ENCODE measurements around the gene RAD51B. TPM values are rescaled to one million over a fixed set of nuclear protein-coding genes. Genes with fewer than 3 reads are reported as not detected.
"Not testable (repeated sequence)": the region's sequence is repeated elsewhere in the genome, so short reads cannot be mapped to it uniquely, and the experiment has no call there.

RAD51B gene
- total RNA-seq, 6 donors from 2014 or later = 10.6 to 63.9 (median 18.4) TPM

DNA sequence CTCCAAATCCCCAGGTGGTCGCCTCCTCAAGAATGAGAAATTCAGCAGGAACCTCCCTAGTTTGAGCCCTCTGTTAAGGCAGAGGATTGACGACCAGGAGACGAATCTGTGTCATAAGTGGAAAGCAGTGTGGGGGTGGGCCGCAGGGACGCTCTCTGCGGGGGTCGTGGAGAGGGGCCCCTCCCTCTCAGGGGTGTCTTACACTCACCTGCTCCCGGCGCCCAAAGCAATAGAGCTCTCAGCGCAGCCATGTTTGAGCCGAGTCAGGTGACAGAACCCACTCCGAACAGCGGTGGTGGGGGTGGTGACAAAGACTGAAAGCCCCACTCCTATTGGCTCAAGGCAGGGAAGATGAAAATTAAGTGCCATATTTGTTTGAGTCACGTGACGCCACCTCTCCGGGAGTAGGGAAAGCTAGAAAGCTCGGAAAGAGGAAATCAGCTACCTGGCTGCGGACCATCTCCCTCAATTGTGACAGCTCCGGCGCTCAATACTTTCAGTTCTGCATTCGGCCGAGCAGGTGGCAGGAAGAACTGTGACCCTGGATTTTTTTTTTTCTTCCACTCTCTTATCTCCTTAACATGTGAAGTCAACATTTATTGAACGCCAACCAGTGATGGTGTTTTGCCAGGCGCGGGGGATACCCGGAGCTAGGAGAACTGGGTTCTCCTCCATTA is 3.1 kb upstream of the RAD51B start, which contains the start of gene ZFYVE26:
TSS of gene ZFYVE26 (minus strand) at position 265 of the 677 bp plus-strand sequence. CDS start 627 bp downstream, outside the sequence.
- TF ChIP-seq, protein P1, sequence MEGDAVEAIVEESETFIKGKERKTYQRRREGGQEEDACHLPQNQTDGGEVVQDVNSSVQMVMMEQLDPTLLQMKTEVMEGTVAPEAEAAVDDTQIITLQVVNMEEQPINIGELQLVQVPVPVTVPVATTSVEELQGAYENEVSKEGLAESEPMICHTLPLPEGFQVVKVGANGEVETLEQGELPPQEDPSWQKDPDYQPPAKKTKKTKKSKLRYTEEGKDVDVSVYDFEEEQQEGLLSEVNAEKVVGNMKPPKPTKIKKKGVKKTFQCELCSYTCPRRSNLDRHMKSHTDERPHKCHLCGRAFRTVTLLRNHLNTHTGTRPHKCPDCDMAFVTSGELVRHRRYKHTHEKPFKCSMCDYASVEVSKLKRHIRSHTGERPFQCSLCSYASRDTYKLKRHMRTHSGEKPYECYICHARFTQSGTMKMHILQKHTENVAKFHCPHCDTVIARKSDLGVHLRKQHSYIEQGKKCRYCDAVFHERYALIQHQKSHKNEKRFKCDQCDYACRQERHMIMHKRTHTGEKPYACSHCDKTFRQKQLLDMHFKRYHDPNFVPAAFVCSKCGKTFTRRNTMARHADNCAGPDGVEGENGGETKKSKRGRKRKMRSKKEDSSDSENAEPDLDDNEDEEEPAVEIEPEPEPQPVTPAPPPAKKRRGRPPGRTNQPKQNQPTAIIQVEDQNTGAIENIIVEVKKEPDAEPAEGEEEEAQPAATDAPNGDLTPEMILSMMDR (IDR thresholded peaks at IDR 0.05) = no peak
- TF ChIP-seq POLR2A (IDR thresholded peaks at IDR 0.05) = peak in 2 of 4 donors; percentile 66 to 76
- TF ChIP-seq EP300 (IDR thresholded peaks at IDR 0.05) = peak in 1 of 4 donors; percentile 11
- TF ChIP-seq POLR2AphosphoS5 (IDR thresholded peaks at IDR 0.05) = peak; percentile 73 to 84
- H3K4me1 ChIP-seq = peaks cover 29 to 57% (median 32%) of the 10 kb centered on the region in 4 donors
- 0% methylated on average over 19 to 26 of the region's 26 CpGs for WGBS, 2 donors
- H3K27me3 ChIP-seq = no peaks in the 10 kb centered on the region
- peak within 1 kb of the TSS; percentile 65 to 94 (median 76) for H3K4me3 ChIP-seq
- H3K36me3 ChIP-seq = peaks cover 0 to 26% (median 4%) of the 10 kb centered on the region in 4 donors
- ATAC-seq (ENCODE audit: low FRiP score in 2 of 2) = peak; percentile 94 to 97
- H3K9me3 ChIP-seq = no peaks in the 10 kb centered on the region
- H3K27ac ChIP-seq = peak within 1 kb of the TSS; percentile 83 to 88 (median 86)
- peak; percentile 72 to 96 for DNase-seq

DNA sequence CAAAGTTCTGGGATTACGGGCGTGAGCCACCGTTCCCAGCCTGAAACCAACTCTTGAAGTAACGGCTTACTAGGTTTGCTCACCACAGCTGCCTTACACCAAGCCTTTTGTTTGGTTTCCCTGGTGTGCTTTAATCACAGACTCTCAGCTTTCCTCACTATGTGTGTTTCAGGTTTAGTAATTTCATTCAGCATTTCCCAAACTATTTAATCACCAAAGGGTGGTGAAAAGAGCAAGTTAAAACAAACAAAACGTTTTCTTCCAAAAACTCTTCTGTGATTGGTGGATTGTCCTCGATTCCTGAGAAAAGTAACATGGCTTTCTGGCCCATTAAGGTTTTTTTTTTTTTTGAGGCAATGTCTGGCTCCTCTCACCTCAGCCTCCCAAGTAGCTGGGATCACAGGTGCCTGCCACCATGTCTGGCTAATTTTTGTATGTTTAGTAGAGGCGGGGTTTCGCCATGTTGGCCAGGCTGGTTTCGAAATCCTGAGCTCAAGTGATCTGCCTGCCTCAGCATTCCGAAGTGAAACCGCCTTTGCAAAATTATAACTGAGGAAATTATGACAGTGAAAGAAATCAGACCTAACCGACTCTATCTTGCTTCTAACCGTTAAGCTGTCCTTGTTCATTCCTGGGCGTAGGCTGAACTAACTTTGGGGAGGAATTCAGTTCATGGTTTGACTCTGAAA is 1.7 kb upstream of the RAD51B start:
- H3K27me3 ChIP-seq = no peaks in the 10 kb centered on the region
- no peak overlapping the region for H3K4me3 ChIP-seq
- H3K4me1 ChIP-seq = peaks cover 27 to 52% (median 32%) of the 10 kb centered on the region in 4 donors
- H3K36me3 ChIP-seq = peaks cover 0 to 14% (median 4%) of the 10 kb centered on the region in 4 donors
- no peaks in the 10 kb centered on the region for H3K9me3 ChIP-seq
- no peak for TF ChIP-seq POLR2A (IDR thresholded peaks at IDR 0.05)
- TF ChIP-seq EP300 (IDR thresholded peaks at IDR 0.05) = no peak
- no peak for TF ChIP-seq POLR2AphosphoS5 (IDR thresholded peaks at IDR 0.05)
- TF ChIP-seq, protein P1 (IDR thresholded peaks at IDR 0.05) = no peak
- WGBS, 2 donors = 73 to 86% methylated on average over 14 of the region's 14 CpGs
- H3K27ac ChIP-seq = peak overlapping the region in 1 of 4 donors; percentile 88
- ATAC-seq (ENCODE audit: low FRiP score in 2 of 2) (no peak), DNase-seq (peak in 1 of 2 donors; percentile 41)

DNA sequence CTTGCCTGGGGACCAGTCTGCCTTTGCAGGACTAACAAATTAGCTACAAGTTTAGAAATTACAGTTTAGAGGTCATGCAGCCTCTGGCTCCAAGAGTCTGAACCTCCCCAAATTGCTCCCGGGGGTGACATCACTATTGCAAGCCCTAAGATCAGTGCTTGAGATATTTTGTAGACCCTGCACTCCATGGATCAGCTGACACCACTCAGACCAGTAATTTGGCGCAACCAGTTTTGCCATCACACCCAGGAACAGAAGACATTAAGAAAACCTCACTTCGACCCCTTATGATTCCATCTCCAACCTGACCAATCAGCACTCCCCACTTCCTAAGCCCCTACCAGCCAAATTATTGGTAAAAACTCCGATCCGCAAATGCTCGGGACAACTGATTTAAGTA is 1.1 kb upstream of the RAD51B start:
- not testable (repeated sequence) for H3K9me3 ChIP-seq; H3K4me3 ChIP-seq; ATAC-seq (ENCODE audit: low FRiP score in 2 of 2); H3K27me3 ChIP-seq; H3K36me3 ChIP-seq; DNase-seq
- peak overlapping the region in 1 of 4 donors; percentile 88 for H3K27ac ChIP-seq
- peaks cover 27 to 52% (median 32%) of the 10 kb centered on the region in 4 donors for H3K4me1 ChIP-seq
- WGBS, 2 donors = 90 to 91% methylated on average over 6 of the region's 6 CpGs

DNA sequence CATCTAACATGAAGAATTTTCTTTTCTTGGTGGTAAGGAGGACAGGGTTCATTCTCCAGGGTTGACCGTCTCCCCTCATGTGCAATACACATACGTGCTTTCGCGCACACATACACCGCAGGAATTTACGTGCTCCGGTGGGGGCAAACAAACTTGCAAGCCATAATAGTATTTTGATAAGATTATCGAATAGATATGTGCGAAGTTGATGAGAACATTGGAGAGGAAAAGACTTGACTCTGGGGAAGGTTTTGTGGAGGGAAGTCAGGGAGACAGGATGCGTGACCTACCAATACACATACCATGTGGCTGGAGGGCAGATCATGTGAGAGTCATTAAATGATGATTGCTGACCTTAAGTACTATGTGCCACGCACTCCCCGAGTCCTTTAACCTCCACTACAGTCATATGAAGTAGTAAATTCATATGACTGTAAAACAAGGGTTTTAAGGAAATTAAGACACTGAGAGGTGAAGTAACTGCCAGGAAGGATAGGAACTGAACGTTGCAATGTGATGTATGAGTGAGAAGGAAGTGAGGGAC is 921 bp downstream of the RAD51B start:
- ATAC-seq (ENCODE audit: low FRiP score in 2 of 2) = peak in 1 of 2 donors; percentile 25
- peak in 1 of 2 donors; percentile 37 for TF ChIP-seq POLR2AphosphoS5 (IDR thresholded peaks at IDR 0.05)
- TF ChIP-seq EP300 (IDR thresholded peaks at IDR 0.05) = peak in 1 of 4 donors; percentile 24
- TF ChIP-seq, protein P1 (IDR thresholded peaks at IDR 0.05) = no peak
- peak in 1 of 4 donors; percentile 12 for TF ChIP-seq POLR2A (IDR thresholded peaks at IDR 0.05)
- Histone ChIP-seq H3K36me3 (no peaks in the 10 kb centered on the region), H3K27ac (peak overlapping the region in 3 of 4 donors; percentile 58 to 88 (median 69)), H3K4me3 (peak overlapping the region in 3 of 4 donors; percentile 69 to 74 (median 71)), H3K9me3 (no peaks in the 10 kb centered on the region), H3K27me3 (no peaks in the 10 kb centered on the region), H3K4me1 (peaks cover 14 to 36% (median 22%) of the 10 kb centered on the region in 4 donors)
- WGBS, 2 donors = 23 to 32% methylated on average over 13 of the region's 13 CpGs
- DNase-seq = peak in 1 of 2 donors; percentile 52

DNA sequence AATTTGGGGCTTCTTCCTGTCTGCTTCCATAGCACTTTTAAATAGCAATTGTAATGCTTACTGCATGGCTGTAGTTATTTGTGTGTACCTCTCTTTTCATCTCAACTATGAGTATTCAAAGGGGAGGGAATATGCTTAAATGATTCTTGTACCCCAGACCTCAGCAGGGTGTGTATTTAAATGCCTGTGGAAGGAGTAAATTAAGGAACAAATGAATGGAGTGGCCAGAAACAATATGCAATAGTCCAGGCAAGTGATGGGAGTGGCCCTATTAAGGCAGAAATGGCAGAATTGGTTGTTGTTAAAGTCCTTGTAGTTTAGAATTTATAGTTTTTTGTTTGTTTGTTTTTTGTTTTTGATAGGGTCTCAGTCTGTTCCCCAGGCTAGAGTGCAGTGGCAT is 1.5 kb downstream of the RAD51B start:
- Histone ChIP-seq H3K4me1 (peaks cover 10 to 30% (median 19%) of the 10 kb centered on the region in 4 donors), H3K27ac (no peak overlapping the region), H3K36me3 (no peaks in the 10 kb centered on the region), H3K9me3 (no peaks in the 10 kb centered on the region), H3K4me3 (no peak overlapping the region), H3K27me3 (no peaks in the 10 kb centered on the region)
- ATAC-seq (ENCODE audit: low FRiP score in 2 of 2) = no peak
- TF ChIP-seq POLR2A (IDR thresholded peaks at IDR 0.05) (no peak), POLR2AphosphoS5 (IDR thresholded peaks at IDR 0.05) (no peak), EP300 (IDR thresholded peaks at IDR 0.05) (no peak)
- TF ChIP-seq, protein P1 (IDR thresholded peaks at IDR 0.05) = no peak
- DNase-seq = no peak

Measured in upper lobe of left lung (tissue), 6 donors.